K562 (cell line): ENCODE results near the gene SMARCA4. TPM values are rescaled to one million over a fixed set of nuclear protein-coding genes. Genes with fewer than 3 reads are reported as not detected.

Experiments used
- ATAC-seq: fragments of 200-7000 bp; cut with Tn5 transposase; 3 replicates; pipeline ENCODE4 v1.9.1; 2020; ENCODE audit warnings: moderate library complexity
- BruUV-seq: library from RNA; stranded (reverse); fragments of 400-500 nt; replicated peaks from 2 replicates; lab custom pipeline; 2021; lab: Mats Ljungman, UMichigan
- CTCF ChIA-PET: fragments of 300-600 bp; formaldehyde crosslinking; extraction: SDS; loops from one replicate; lab custom pipeline; 2021; ENCODE audit warnings: low intra/inter-chr PET ratio; lab: Yijun Ruan, JAX
- POLR2A ChIA-PET: fragments of 300-600, 350-650 bp; sonication (Branson Sonifier 250); formaldehyde crosslinking; extraction: SDS; loops from one replicate; lab custom pipeline; 2021; ENCODE audit warnings: antibody characterized with exemption, inconsistent platforms; lab: Yijun Ruan, JAX
- DNase-seq, 4 experiments: peaks; one replicate each; pipeline versions ENCODE4 v3.0.0 to v3.0.0-alpha.2; 2011 to 2018; ENCODE audit warnings: low spot score in 3 of 4, mixed read lengths in 3 of 4; ENCODE audit errors: extremely low read depth in 1 of 4
- FAIRE-seq: peaks from 2 replicates; lab custom pipeline; 2011; peaks lifted over from hg19 to GRCh38; lab: Jason Lieb, UNC
- H2AFZ ChIP-seq: 2 replicates; pipeline ENCODE4 v1.6.0; 2011; ENCODE audit warnings: low read depth, low read length, control low read depth, inconsistent platforms
- H3K27ac ChIP-seq: fragments of 200-600 bp; 3 replicates; pipeline ENCODE4 v1.8.0; 2011; ENCODE audit warnings: low read depth, mild to moderate bottlenecking, control low read depth, inconsistent platforms, low read length, moderate library complexity, mixed read lengths; ENCODE audit errors: extremely low read depth
- H3K27me3 ChIP-seq, 2 experiments: fragments of 300-600 bp in 1 of 2; 2 replicates in 1 of 2; 3 replicates in 1 of 2; pipeline versions ENCODE4 v1.6.0 to v1.8.0; 2011; ENCODE audit warnings: inconsistent platforms in 2 of 2, low read length in 2 of 2, mild to moderate bottlenecking in 1 of 2, mixed read lengths in 1 of 2, moderate library complexity in 1 of 2; ENCODE audit not compliant: control insufficient read depth in 2 of 2, insufficient read depth in 2 of 2
- H3K36me3 ChIP-seq: fragments of 300-600 bp; 3 replicates; pipeline ENCODE4 v1.8.0; 2011; ENCODE audit warnings: mild to moderate bottlenecking, low read length, inconsistent platforms; ENCODE audit not compliant: control insufficient read depth, insufficient read depth
- H3K4me1 ChIP-seq, 2 experiments: fragments of 200-600 bp in 1 of 2; replicated peaks in 1 of 2; 2 replicates in 1 of 2; 3 replicates in 1 of 2; pipeline versions ENCODE4 v1.5.1 to v1.8.0; 2011; ENCODE audit warnings: inconsistent platforms in 2 of 2, low read length in 2 of 2, mild to moderate bottlenecking in 1 of 2, mixed read lengths in 1 of 2, moderate library complexity in 1 of 2; ENCODE audit not compliant: control insufficient read depth in 2 of 2, insufficient read depth in 2 of 2
- H3K4me2 ChIP-seq: 2 replicates; pipeline ENCODE4 v1.6.1; 2011; ENCODE audit warnings: low read length, control low read depth, inconsistent platforms, mixed read lengths; ENCODE audit not compliant: insufficient read depth
- H3K4me3 ChIP-seq: fragments of 200-600 bp; sonication (generic), shearing (Covaris generic); 2 replicates; pipeline ENCODE4 v1.5.1; 2016; ENCODE audit warnings: control low read depth, inconsistent platforms
- H3K79me2 ChIP-seq: fragments of 200-600 bp; 3 replicates; pipeline ENCODE4 v1.8.0; 2011; ENCODE audit warnings: low read length, inconsistent platforms; ENCODE audit not compliant: control insufficient read depth, insufficient read depth
- H3K9ac ChIP-seq, 2 experiments: 2 replicates each; pipeline versions ENCODE4 v1.6.0 to v1.6.1; 2011; ENCODE audit warnings: low read depth in 2 of 2, low read length in 2 of 2, control low read depth in 1 of 2, inconsistent platforms in 1 of 2, mild to moderate bottlenecking in 1 of 2, mixed read lengths in 1 of 2; ENCODE audit not compliant: insufficient read depth in 1 of 2
- H3K9me1 ChIP-seq: one replicate; pipeline ENCODE4 v1.6.0; 2011; ENCODE audit warnings: inconsistent platforms, mild to moderate bottlenecking, low read length, moderate library complexity; ENCODE audit not compliant: control insufficient read depth, insufficient read depth
- H3K9me3 ChIP-seq: replicated peaks from 2 replicates; pipeline ENCODE4 v1.5.1; 2011; ENCODE audit warnings: low read depth, low read length, inconsistent platforms; ENCODE audit not compliant: control insufficient read depth, insufficient read depth
- H4K20me1 ChIP-seq: replicated peaks from 2 replicates; pipeline ENCODE4 v1.6.1; 2011; ENCODE audit warnings: low read length, inconsistent platforms, mixed read lengths; ENCODE audit not compliant: control insufficient read depth, insufficient read depth
- ATF7 ChIP-seq: fragments of 450-650 bp; IDR thresholded peaks from 2 replicates; pipeline ENCODE4 v1.7.1; 2014; ENCODE audit warnings: mild to moderate bottlenecking, moderate library complexity
- DMBX1 ChIP-seq: fragments of 250-450 bp; sonication (Bioruptor Pico); IDR thresholded peaks from 2 replicates; pipeline ENCODE4 v1.8.0; 2022; ENCODE audit warnings: inconsistent platforms, mild to moderate bottlenecking, moderate library complexity, borderline replicate concordance
- ESRRB ChIP-seq: fragments of 250-450 bp; sonication (Bioruptor Pico); IDR thresholded peaks from 2 replicates; pipeline ENCODE4 v1.5.0; 2020; ENCODE audit warnings: mild to moderate bottlenecking, moderate library complexity, borderline replicate concordance
- FOXP4 ChIP-seq: sonication (generic); formaldehyde crosslinking; IDR thresholded peaks from 2 replicates; pipeline ENCODE4 v1.8.0; 2022; ENCODE audit warnings: mild to moderate bottlenecking, missing genetic modification reagents, borderline replicate concordance
- HNRNPK ChIP-seq: fragments of 200-400 bp; formaldehyde crosslinking; IDR thresholded peaks from one replicate; pipeline ENCODE4 v1.6.1; 2018; ENCODE audit warnings: mild to moderate bottlenecking, low read depth, low read length; ENCODE audit not compliant: poor library complexity, severe bottlenecking
- KAT2B ChIP-seq: IDR thresholded peaks from one replicate; pipeline ENCODE4 v1.6.1; 2012; ENCODE audit warnings: low read depth, mild to moderate bottlenecking, control low read depth, inconsistent platforms, low read length, moderate library complexity
- KDM2B ChIP-seq: fragments of 250-450 bp; sonication (Bioruptor Pico); IDR thresholded peaks from 2 replicates; pipeline ENCODE4 v1.8.0; 2021; ENCODE audit warnings: mild to moderate bottlenecking, moderate library complexity
- MLX ChIP-seq, 2 experiments: fragments of 450-650 bp in 1 of 2; sonication (generic) in 1 of 2; formaldehyde crosslinking; conservative IDR thresholded peaks; 2 replicates each; pipeline versions ENCODE4 v1.4.0 to v1.8.1; 2020 to 2022; ENCODE audit warnings: mild to moderate bottlenecking in 1 of 2, missing genetic modification reagents in 1 of 2
- SAP30 ChIP-seq: fragments of 200-600 bp; sonication (generic); IDR thresholded peaks from 2 replicates; pipeline ENCODE4 v1.6.1; 2012; ENCODE audit warnings: borderline replicate concordance, low read depth, mild to moderate bottlenecking, moderate library complexity, low read length, control low read depth, inconsistent platforms; ENCODE audit not compliant: insufficient read depth, poor library complexity, severe bottlenecking
- TCF15 ChIP-seq: fragments of 250-450 bp; sonication (Bioruptor Pico); IDR thresholded peaks from 2 replicates; pipeline ENCODE4 v1.8.0; 2022; ENCODE audit warnings: moderate library complexity, mild to moderate bottlenecking, inconsistent platforms
- TFAP4 ChIP-seq: sonication (generic); formaldehyde crosslinking; IDR thresholded peaks from 2 replicates; pipeline ENCODE4 v1.8.0; 2022; ENCODE audit warnings: missing genetic modification reagents, mild to moderate bottlenecking, moderate library complexity, borderline replicate concordance
- ZBTB9 ChIP-seq: fragments of 450-650 bp; formaldehyde crosslinking; IDR thresholded peaks from 2 replicates; pipeline ENCODE4 v1.4.0; 2020; ENCODE audit warnings: mild to moderate bottlenecking, moderate library complexity
- ZNF282 ChIP-seq: sonication (generic); formaldehyde crosslinking; IDR thresholded peaks from 2 replicates; pipeline ENCODE4 v1.8.1; 2023; ENCODE audit warnings: missing genetic modification reagents
- ZNF561 ChIP-seq: fragments of 450-650 bp; formaldehyde crosslinking; conservative IDR thresholded peaks from 2 replicates; pipeline ENCODE4 v1.4.0; 2020; ENCODE audit warnings: mild to moderate bottlenecking, moderate library complexity
- ZNF785 ChIP-seq: fragments of 250-450 bp; sonication (Bioruptor Pico); IDR thresholded peaks from 2 replicates; pipeline ENCODE4 v1.4.0; 2020; ENCODE audit warnings: mild to moderate bottlenecking
- WGBS: fragments of 100-300 bp; shearing (Covaris generic); methylation state at CpG from one replicate; pipeline ENCODE4 v1.1.6; 2016; ENCODE audit warnings: low coverage, mixed read lengths; ENCODE audit not compliant: insufficient coverage; ENCODE audit errors: missing lambda C conversion rate; 5-methylcytosine and 5-hydroxymethylcytosine counted together
- in situ Hi-C: fragments of 300-500 bp; cut with MboI; formaldehyde crosslinking; loops from 4 replicates; pipeline ENCODE4 v1.15.0; 2018; ENCODE audit warnings: inconsistent platforms, mixed read lengths
- intact Hi-C: fragments of 100-400 bp; cut with micrococcal nuclease; formaldehyde crosslinking; loops from 2 replicates; pipeline ENCODE4 v1.14.2; 2022
- polyA plus RNA-seq, 8 experiments: library from polyadenylated mRNA; depleted of rRNA in 4 of 8; stranded (reverse) in 5 of 8; unstranded in 3 of 8; fragments of >200 nt; fragmentation: Nextera tagmentation in 2 of 8; fragmentation: Illumina TruSeq in 1 of 8; extraction: Ambion mirVana in 2 of 8; extraction: Trizol in 1 of 8; gene quantifications; 2 replicates each; pipeline versions ENCODE4 v1.2.1 to v1.2.3, GENCODE V29; 2011 to 2014; ENCODE audit warnings: inconsistent platforms in 1 of 8, missing spikeins in 1 of 8
- total RNA-seq, 7 experiments: library from RNA; depleted of rRNA in 6 of 7; stranded (reverse); fragments of >200 nt in 6 of 7; fragmentation: Illumina TruSeq in 2 of 7; extraction: Trizol in 2 of 7; gene quantifications; 2 replicates each; pipeline versions ENCODE4 v1.2.1 to v1.2.3, GENCODE V29; 2011 to 2021; ENCODE audit warnings: low replicate concordance in 1 of 7

SMARCA4 gene
- total and polyA plus RNA-seq, 9 of the 15 experiments (the other 6 are each of a cell fraction or from before 2014, with no cell fraction given): 19.3 to 207 (median 52.1) TPM

GRCh38 chr19:10929402-10929794 is 31.4 kb upstream of the SMARCA4 start:
- DNase-seq (peak in 3 of 4 experiments; percentile 20 to 29 (median 21)), FAIRE-seq (no peak), ATAC-seq (no peak)
- in situ Hi-C loops (no loop called here), intact Hi-C loops (loop anchor here (5.0 kb wide), 1 partner anchor 57 kb away; the partner anchor contains the start of gene CARM1)
- H3K4me3 ChIP-seq: peak overlapping the region; percentile 93
- peak overlapping the region; percentile 78; the same call in 1 of the 3 replicates for H3K27ac ChIP-seq
- no TSS peak for BruUV-seq
- ChIA-PET CTCF (no interaction called here), POLR2A (interaction anchor here (0.5 to 1.2 kb wide), 6 partner anchors 13 to 781 kb away, joined by 3 to 4 read pairs (median 3); partner anchors contain the start of gene ODAD3)
- H3K9me1 ChIP-seq: no peaks in the 10 kb centered on the region
- H3K36me3 ChIP-seq: peaks cover 41% of the 10 kb centered on the region
- H3K79me2 ChIP-seq: peaks cover 39% of the 10 kb centered on the region
- peak overlapping the region; percentile 97 for H3K4me2 ChIP-seq
- no peak overlapping the region; the same call in 1 of the 2 replicates for H2AFZ ChIP-seq
- peak overlapping the region; percentile 88 to 99 for H3K9ac ChIP-seq
- H4K20me1 ChIP-seq: peaks cover 3% of the 10 kb centered on the region; the same call in 1 of the 2 replicates
- peaks cover 6 to 24% of the 10 kb centered on the region in 2 experiments; a peak in 4 of 5 replicates for H3K4me1 ChIP-seq
- no peaks in the 10 kb centered on the region for H3K27me3 ChIP-seq
- H3K9me3 ChIP-seq: no peaks in the 10 kb centered on the region
- WGBS: 2% methylated on average over 24 of the region's 27 CpGs
- TF ChIP-seq HNRNPK (no peak), ZNF282 (CRISPR knock-in tag) (0 out of 2 replicates have a peak, but pooled peaks have one; percentile 64), ZNF785 (CRISPR knock-in tag) (no peak), SAP30 (peak; percentile 14), TFAP4 (CRISPR knock-in tag) (peak; percentile 35; the same call in 1 of the 2 replicates), DMBX1 (CRISPR knock-in tag) (no peak), KDM2B (no peak), FOXP4 (CRISPR knock-in tag) (peak; percentile 7; the same call in 1 of the 2 replicates), ZNF561 (CRISPR knock-in tag) (no peak), TCF15 (CRISPR knock-in tag) (no peak), ZBTB9 (CRISPR knock-in tag) (no peak), MLX (CRISPR knock-in tag; conservative IDR thresholded peaks at IDR 0.05) (no peak), ATF7 (no peak), ESRRB (CRISPR knock-in tag) (no peak), KAT2B (no peak)
